ENCODE results near the gene FATE1.

Gene FATE1

GRCh38 chrX:151754047-151754429 is 38.2 kb downstream of the FATE1 start:
- ChIA-PET POLR2A (ENCODE audit: low non-redundant PET) (no interaction called here), CTCF (interaction anchor here (0.5 to 1.6 kb wide), 17 partner anchors 10 to 1065 kb away, joined by 3 to 18 read pairs (median 3); no protein-coding TSS in a partner anchor)
- no peak for TF ChIP-seq CTCF (conservative IDR thresholded peaks at IDR 0.05; ENCODE audit: low read depth)
- peak; percentile 69 for DNase-seq (ENCODE audit: low spot score)
- peak overlapping the region; percentile 94 for H3K27ac ChIP-seq

GRCh38 chrX:151754641-151755215 is 38.9 kb downstream of the FATE1 start:
- DNase-seq (ENCODE audit: low spot score) = peak; percentile 36
- TF ChIP-seq CTCF (conservative IDR thresholded peaks at IDR 0.05; ENCODE audit: low read depth) = no peak
- POLR2A ChIA-PET (ENCODE audit: low non-redundant PET) = interaction anchor here (0.5 kb wide), 1 partner anchor 218 kb away, joined by 3 read pairs; no protein-coding TSS in a partner anchor
- H3K27ac ChIP-seq = peak overlapping the region; percentile 94
- CTCF ChIA-PET = interaction anchor here (0.6 to 1.0 kb wide), 2 partner anchors 11 to 434 kb away, joined by 3 read pairs; no protein-coding TSS in a partner anchor

GRCh38 chrX:151759041-151759708 is 43.3 kb downstream of the FATE1 start:
- ChIA-PET CTCF (no interaction called here), POLR2A (ENCODE audit: low non-redundant PET) (no interaction called here)
- no peak for TF ChIP-seq CTCF (conservative IDR thresholded peaks at IDR 0.05; ENCODE audit: low read depth)
- no peak overlapping the region for H3K27ac ChIP-seq
- DNase-seq (ENCODE audit: low spot score) = no peak

GRCh38 chrX:151762802-151763201 is 47.0 kb downstream of the FATE1 start:
- TF ChIP-seq CTCF (conservative IDR thresholded peaks at IDR 0.05; ENCODE audit: low read depth) = no peak
- ChIA-PET CTCF (interaction anchor here (0.8 kb wide), 1 partner anchor 15 kb away, joined by 5 read pairs; no protein-coding TSS in a partner anchor), POLR2A (ENCODE audit: low non-redundant PET) (no interaction called here)
- no peak for DNase-seq (ENCODE audit: low spot score)
- H3K27ac ChIP-seq = no peak overlapping the region

- no peak for DNase-seq (ENCODE audit: low spot score)
- H3K27ac ChIP-seq = no peak overlapping the region
- ChIA-PET CTCF (no interaction called here), POLR2A (ENCODE audit: low non-redundant PET) (no interaction called here)
- no peak for TF ChIP-seq CTCF (conservative IDR thresholded peaks at IDR 0.05; ENCODE audit: low read depth)
These were observed 47.9 kb downstream of the FATE1 start for GRCh38 chrX:151763711-151764110.

- no peak for DNase-seq (ENCODE audit: low spot score)
- TF ChIP-seq CTCF (conservative IDR thresholded peaks at IDR 0.05; ENCODE audit: low read depth) = no peak
- CTCF ChIA-PET = interaction anchor here (0.8 kb wide), 1 partner anchor 11 kb away, joined by 3 read pairs; no protein-coding TSS in a partner anchor
- POLR2A ChIA-PET (ENCODE audit: low non-redundant PET) = no interaction called here
- no peak overlapping the region for H3K27ac ChIP-seq
These were observed 49.2 kb downstream of the FATE1 start for GRCh38 chrX:151765026-151765425.

Measured in RWPE1 (cell line).